Ascending aorta (tissue), 2 donors: ENCODE results near the gene PLXNA4. TPM values are rescaled to one million over a fixed set of nuclear protein-coding genes. Genes with fewer than 3 reads are reported as not detected.
A peak's percentile ranks its signal among the peaks of the same experiment; 100 is the strongest.

Source experiments
- DNase-seq, 2 donors: peaks; one replicate each; pipeline ENCODE4 v3.0.0-alpha.2; 2019; ENCODE audit warnings: low spot score in 2 of 2
- H3K27ac ChIP-seq, 2 donors: fragments of 200-600 bp; sonication (generic); one replicate each; pipeline ENCODE4 v1.5.1; 2016 to 2017; ENCODE audit warnings: mild to moderate bottlenecking in 1 of 2
- H3K27me3 ChIP-seq: fragments of 200-600 bp; sonication (generic); one replicate; pipeline ENCODE4 v1.5.1; 2017
- H3K36me3 ChIP-seq, 2 donors: fragments of 200-600 bp; sonication (generic); one replicate each; pipeline ENCODE4 v1.5.1; 2016
- H3K4me1 ChIP-seq, 2 donors: fragments of 200-600 bp; sonication (generic); one replicate each; pipeline ENCODE4 v1.5.1; 2016 to 2017; ENCODE audit warnings: mild to moderate bottlenecking in 1 of 2
- H3K4me3 ChIP-seq, 2 donors: fragments of 200-600 bp; sonication (generic); one replicate each; pipeline ENCODE4 v1.5.1; 2016 to 2017; ENCODE audit warnings: mild to moderate bottlenecking in 1 of 2
- H3K9me3 ChIP-seq, 2 donors: fragments of 200-600 bp; sonication (generic); one replicate each; pipeline ENCODE4 v1.5.1; 2016
- intact Hi-C: fragments of 100-400 bp; cut with DNase I; formaldehyde crosslinking; loops from one replicate; pipeline ENCODE4 v1.15.1; 2023
- total RNA-seq: library from RNA; depleted of rRNA; stranded (reverse); fragments of >200 nt; gene quantifications from one replicate; pipeline ENCODE4 v1.1.0, GENCODE V29; 2016
- TF ChIP-seq, protein P1 (sequence below), 3 experiments: fragments of 200-600 bp in 2 of 3; fragments of 450-650 bp in 1 of 3; sonication (generic) in 2 of 3; IDR thresholded peaks; one replicate each; pipeline ENCODE4 v1.5.1; 2016 to 2019; ENCODE audit warnings: antibody characterized with exemption in 3 of 3, mild to moderate bottlenecking in 1 of 3, moderate library complexity in 1 of 3

The PLXNA4 gene
- total RNA-seq, 1 donor from 2014 or later = 27.1 TPM

DNA sequence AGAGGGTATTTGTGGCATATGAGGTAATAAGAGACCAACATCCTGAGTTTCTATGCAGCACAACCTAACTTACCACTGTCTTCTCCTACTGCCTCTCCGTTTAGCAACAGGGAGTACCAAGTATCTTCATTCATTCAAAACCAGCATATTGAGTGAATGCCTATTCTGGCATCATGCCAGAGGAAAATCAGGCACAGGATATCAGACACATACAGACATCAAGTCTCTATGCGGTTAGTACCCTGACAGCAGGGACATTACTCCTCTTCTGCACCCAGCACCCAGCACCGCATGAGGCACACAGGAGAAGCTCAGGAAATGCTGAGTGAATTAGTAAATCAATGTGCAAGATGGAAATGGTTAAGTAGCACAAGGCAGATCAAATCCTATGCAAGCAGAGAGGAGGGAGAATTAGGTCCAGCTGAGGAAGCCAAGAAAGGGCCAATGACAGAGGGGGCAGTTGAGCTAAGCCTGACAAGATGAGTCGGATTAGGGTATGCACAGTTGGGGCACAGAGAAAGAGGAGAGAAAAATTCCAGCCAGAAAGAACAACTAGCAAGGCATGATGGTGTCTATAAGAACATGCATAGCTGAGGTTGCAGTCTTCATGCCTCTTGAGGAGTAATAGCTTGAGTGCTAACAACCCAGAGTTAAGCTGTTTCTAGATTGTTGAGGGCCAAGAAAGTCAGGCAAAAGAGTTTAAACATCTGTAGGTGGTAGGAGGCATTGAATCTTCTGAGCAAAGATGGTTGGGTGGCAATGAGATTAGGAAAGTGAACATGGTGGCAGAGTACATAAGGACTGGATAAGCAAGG, 146.0 kb downstream of the PLXNA4 start:
- Histone ChIP-seq H3K4me1 (peaks cover 7 to 46% of the 10 kb centered on the region in 2 donors), H3K4me3 (no peak overlapping the region), H3K36me3 (no peaks in the 10 kb centered on the region), H3K9me3 (no peaks in the 10 kb centered on the region), H3K27me3 (no peaks in the 10 kb centered on the region), H3K27ac (peak overlapping the region in 1 of 2 donors; percentile 20)
- intact Hi-C loops = loop anchor here (5.0 to 10.0 kb wide), 4 partner anchors 37 to 145 kb away; partner anchors contain the start of gene PLXNA4
- TF ChIP-seq, protein P1, sequence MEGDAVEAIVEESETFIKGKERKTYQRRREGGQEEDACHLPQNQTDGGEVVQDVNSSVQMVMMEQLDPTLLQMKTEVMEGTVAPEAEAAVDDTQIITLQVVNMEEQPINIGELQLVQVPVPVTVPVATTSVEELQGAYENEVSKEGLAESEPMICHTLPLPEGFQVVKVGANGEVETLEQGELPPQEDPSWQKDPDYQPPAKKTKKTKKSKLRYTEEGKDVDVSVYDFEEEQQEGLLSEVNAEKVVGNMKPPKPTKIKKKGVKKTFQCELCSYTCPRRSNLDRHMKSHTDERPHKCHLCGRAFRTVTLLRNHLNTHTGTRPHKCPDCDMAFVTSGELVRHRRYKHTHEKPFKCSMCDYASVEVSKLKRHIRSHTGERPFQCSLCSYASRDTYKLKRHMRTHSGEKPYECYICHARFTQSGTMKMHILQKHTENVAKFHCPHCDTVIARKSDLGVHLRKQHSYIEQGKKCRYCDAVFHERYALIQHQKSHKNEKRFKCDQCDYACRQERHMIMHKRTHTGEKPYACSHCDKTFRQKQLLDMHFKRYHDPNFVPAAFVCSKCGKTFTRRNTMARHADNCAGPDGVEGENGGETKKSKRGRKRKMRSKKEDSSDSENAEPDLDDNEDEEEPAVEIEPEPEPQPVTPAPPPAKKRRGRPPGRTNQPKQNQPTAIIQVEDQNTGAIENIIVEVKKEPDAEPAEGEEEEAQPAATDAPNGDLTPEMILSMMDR (IDR thresholded peaks at IDR 0.05) = no peak
- DNase-seq = no peak

DNA sequence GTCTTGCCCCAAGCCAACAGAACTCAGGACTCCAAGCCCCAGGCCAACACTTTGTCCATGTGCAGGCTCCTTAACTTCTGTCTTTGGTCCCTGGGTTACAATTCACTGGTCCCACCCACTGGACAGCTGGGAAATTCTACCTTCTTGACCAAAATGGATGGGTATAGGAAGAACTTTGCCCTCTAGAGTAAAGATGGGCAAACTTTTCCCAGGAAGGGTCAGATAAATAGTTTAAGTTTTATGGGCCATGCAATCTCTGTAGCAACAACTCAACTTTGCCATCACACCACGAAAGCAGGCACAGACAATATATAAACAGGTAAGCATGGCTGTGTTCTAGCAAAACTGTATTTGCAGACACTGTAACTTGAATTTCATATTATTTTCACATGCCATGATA, 147.1 kb downstream of the PLXNA4 start:
- Histone ChIP-seq H3K4me3 (no peak overlapping the region), H3K36me3 (no peaks in the 10 kb centered on the region), H3K9me3 (no peaks in the 10 kb centered on the region), H3K27me3 (no peaks in the 10 kb centered on the region), H3K4me1 (peaks cover 7 to 53% of the 10 kb centered on the region in 2 donors), H3K27ac (peak overlapping the region; percentile 53 to 62)
- TF ChIP-seq, protein P1 (IDR thresholded peaks at IDR 0.05) = no peak
- intact Hi-C loops = loop anchor here (5.0 kb wide), 1 partner anchor 172 kb away; no protein-coding TSS in a partner anchor
- no peak for DNase-seq

DNA sequence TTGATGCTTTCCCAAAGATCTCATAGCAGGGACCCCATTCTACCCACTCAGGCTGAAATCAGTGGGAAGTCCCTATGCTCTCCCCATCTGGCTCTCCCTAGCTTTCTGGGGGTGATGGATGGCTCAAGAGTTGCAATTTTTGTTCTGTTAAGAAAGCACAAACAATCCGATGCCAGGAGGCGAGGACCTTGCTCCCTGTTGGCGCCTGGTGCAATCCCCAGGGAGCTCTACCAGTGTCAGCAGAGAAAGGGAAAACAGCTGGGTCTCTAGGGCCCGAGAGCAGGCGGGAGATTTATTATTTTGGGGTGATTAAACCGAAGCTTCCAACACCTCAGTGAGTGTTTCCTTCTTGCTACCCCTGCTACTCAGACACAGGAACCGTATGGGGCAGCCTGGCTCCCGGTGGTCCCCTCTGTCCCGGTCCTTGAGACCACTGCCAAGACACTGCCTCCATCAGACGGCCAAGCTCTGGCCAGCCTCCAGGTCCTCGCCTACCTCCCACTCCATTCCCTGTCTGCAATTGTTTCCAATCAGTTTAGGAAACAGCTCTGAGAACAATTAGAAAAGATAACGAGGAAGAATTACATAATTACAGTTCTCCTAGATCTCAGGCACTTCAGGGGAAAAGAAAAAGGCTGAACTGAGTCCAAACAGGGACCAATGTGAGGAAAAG, 147.9 kb downstream of the PLXNA4 start:
- no peaks in the 10 kb centered on the region for H3K27me3 ChIP-seq
- TF ChIP-seq, protein P1 (IDR thresholded peaks at IDR 0.05) = no peak
- no peak overlapping the region for H3K4me3 ChIP-seq
- no peaks in the 10 kb centered on the region for H3K9me3 ChIP-seq
- DNase-seq = no peak
- H3K4me1 ChIP-seq = peaks cover 7 to 59% of the 10 kb centered on the region in 2 donors
- no peaks in the 10 kb centered on the region for H3K36me3 ChIP-seq
- peak overlapping the region; percentile 53 to 62 for H3K27ac ChIP-seq
- intact Hi-C loops = loop anchor here (5.0 kb wide), 1 partner anchor 171 kb away; no protein-coding TSS in a partner anchor

DNA sequence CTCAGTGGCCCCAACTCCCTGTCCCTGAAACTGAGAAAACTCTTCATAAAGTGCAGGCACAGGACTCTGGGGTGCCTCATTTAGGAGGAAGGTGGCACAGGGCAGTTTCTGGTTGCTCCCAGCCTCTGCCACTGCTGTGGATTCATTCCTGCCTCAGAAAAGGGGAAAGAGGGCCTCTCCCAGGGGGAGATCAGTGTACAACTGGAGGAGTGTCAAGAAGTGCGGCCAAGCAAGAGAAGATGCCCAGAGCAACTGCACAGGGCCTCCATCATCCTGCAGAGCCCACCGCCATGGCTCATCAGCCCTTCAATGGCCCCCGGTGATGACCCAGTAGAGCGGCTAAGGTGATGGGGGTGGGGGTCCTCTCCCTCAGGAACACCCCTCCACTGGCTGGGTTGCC, 150.3 kb downstream of the PLXNA4 start:
- no peaks in the 10 kb centered on the region for H3K9me3 ChIP-seq
- intact Hi-C loops = loop anchor here (5.0 kb wide), 1 partner anchor 169 kb away; no protein-coding TSS in a partner anchor
- H3K4me3 ChIP-seq = no peak overlapping the region
- H3K27me3 ChIP-seq = no peaks in the 10 kb centered on the region
- DNase-seq = no peak
- peaks cover 7 to 55% of the 10 kb centered on the region in 2 donors for H3K4me1 ChIP-seq
- H3K36me3 ChIP-seq = no peaks in the 10 kb centered on the region
- TF ChIP-seq, protein P1 (IDR thresholded peaks at IDR 0.05) = no peak
- peak overlapping the region; percentile 32 to 76 for H3K27ac ChIP-seq

DNA sequence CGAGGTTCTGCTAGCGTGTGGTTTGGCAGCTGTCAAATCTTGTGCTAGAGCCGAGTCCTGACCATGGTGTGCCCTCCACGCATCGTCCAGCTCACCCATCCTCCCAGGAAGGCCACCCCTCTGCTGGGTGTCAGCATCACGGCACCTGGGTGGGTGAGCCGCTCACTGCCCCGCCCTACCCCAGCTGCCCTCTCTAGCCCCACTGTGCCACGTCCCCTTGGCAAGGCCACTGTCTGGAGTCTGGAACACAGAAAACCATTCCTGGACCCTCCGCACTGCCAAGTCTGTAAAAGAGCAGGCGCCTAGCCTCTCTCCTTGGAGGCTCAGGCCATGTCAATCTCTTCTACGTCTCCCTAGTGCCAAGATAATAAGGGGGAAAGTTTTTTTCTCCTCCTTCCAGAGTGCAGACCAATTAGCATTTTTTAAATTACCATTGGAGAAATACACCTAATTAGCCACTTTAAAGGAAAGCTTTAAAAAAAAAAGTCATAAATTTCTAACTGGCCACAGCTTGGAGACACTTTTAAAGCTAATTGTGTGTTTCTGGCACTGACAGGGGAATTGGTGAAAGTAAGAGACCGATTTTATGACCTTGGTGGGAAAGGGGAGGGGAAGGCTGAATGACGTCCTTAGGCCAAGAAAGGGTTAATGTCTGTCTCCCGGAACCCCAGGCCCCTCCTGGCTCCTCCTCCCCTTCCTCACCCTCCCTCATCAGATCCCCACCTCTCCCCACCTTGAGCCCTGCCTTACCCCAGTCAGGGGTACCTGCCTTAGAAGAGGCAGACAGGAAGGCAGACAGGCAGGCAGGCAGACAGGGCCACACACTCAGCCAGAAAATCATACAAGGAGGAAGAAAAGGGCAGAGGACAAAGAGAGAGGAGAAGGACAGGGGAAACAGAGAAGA, 151.2 kb downstream of the PLXNA4 start:
- H3K27ac ChIP-seq = peak overlapping the region; percentile 32 to 76
- no peaks in the 10 kb centered on the region for H3K27me3 ChIP-seq
- intact Hi-C loops = loop anchor here (5.0 kb wide), 1 partner anchor 168 kb away; no protein-coding TSS in a partner anchor
- H3K4me3 ChIP-seq = no peak overlapping the region
- TF ChIP-seq, protein P1 (IDR thresholded peaks at IDR 0.05) = no peak
- no peaks in the 10 kb centered on the region for H3K36me3 ChIP-seq
- no peaks in the 10 kb centered on the region for H3K9me3 ChIP-seq
- peaks cover 7 to 48% of the 10 kb centered on the region in 2 donors for H3K4me1 ChIP-seq
- DNase-seq = no peak
